CD14-positive monocyte (primary cell): ENCODE data around the gene TCF4. TPM values are rescaled to one million over a fixed set of nuclear protein-coding genes. Genes with fewer than 3 reads are reported as not detected.
"Not testable (repeated sequence)": the region's sequence is repeated elsewhere in the genome, so short reads cannot be mapped to it uniquely, and the experiment has no call there.

ENCODE experiments used
- DNase-seq, 3 donors: peaks; one replicate each; pipeline ENCODE4 v3.0.0-alpha.2; 2011 to 2022
- H2AFZ ChIP-seq: 2 replicates; pipeline ENCODE4 v1.6.0; 2012; ENCODE audit warnings: mild to moderate bottlenecking, low read depth, low read length, inconsistent platforms; ENCODE audit not compliant: insufficient read depth, poor library complexity, severe bottlenecking
- H3K27ac ChIP-seq, 2 donors: 1 replicate in 1 of 2; 2 replicates in 1 of 2; pipeline ENCODE4 v1.5.1; 2012 to 2013; ENCODE audit warnings: low read length in 2 of 2, control low read depth in 1 of 2, inconsistent platforms in 1 of 2, low read depth in 1 of 2, mild to moderate bottlenecking in 1 of 2
- H3K27me3 ChIP-seq, 2 donors: one replicate each; pipeline versions ENCODE4 v1.6.0 to v1.6.1; 2011 to 2013; ENCODE audit warnings: low read length in 2 of 2; ENCODE audit not compliant: control insufficient read depth in 2 of 2, insufficient read depth in 2 of 2
- H3K36me3 ChIP-seq, 2 donors: replicated peaks in 1 of 2; 1 replicate in 1 of 2; 2 replicates in 1 of 2; pipeline versions ENCODE4 v1.5.1 to v1.6.1; 2012 to 2013; ENCODE audit warnings: low read length in 2 of 2, control low read depth in 1 of 2, inconsistent platforms in 1 of 2, mild to moderate bottlenecking in 1 of 2; ENCODE audit not compliant: insufficient read depth in 2 of 2, control insufficient read depth in 1 of 2
- H3K4me1 ChIP-seq, 2 donors: 1 replicate in 1 of 2; 2 replicates in 1 of 2; pipeline versions ENCODE4 v1.5.1 to v1.6.1; 2012 to 2013; ENCODE audit warnings: low read length in 2 of 2, control low read depth in 1 of 2, inconsistent platforms in 1 of 2, mild to moderate bottlenecking in 1 of 2, moderate library complexity in 1 of 2; ENCODE audit not compliant: insufficient read depth in 2 of 2, control insufficient read depth in 1 of 2
- H3K4me2 ChIP-seq: replicated peaks from 2 replicates; pipeline ENCODE3; 2012; ENCODE audit warnings: low read length, moderate library complexity, mild to moderate bottlenecking; ENCODE audit not compliant: poor library complexity, severe bottlenecking; ENCODE audit errors: extremely low read depth
- H3K4me3 ChIP-seq, 3 experiments: fragments of 200-600 bp in 1 of 3; sonication (generic) in 1 of 3; replicated peaks in 1 of 3; 1 replicate in 2 of 3; 2 replicates in 1 of 3; pipeline ENCODE4 v1.5.1; 2011 to 2013; ENCODE audit warnings: low read length in 3 of 3, mild to moderate bottlenecking in 3 of 3, control low read depth in 2 of 3, low read depth in 2 of 3, inconsistent platforms in 1 of 3, moderate library complexity in 1 of 3
- H3K79me2 ChIP-seq: 2 replicates; pipeline ENCODE4 v1.6.0; 2012; ENCODE audit warnings: mild to moderate bottlenecking, control low read depth, inconsistent platforms, low read length, moderate library complexity; ENCODE audit not compliant: insufficient read depth
- H3K9ac ChIP-seq: 2 replicates; pipeline ENCODE4 v1.6.0; 2017; ENCODE audit warnings: low read length, mild to moderate bottlenecking; ENCODE audit not compliant: insufficient read depth, poor library complexity, severe bottlenecking
- H3K9me3 ChIP-seq, 2 donors: replicated peaks in 1 of 2; 1 replicate in 1 of 2; 2 replicates in 1 of 2; pipeline versions ENCODE4 v1.5.1 to v1.6.1; 2012 to 2013; ENCODE audit warnings: low read length in 2 of 2, control low read depth in 1 of 2; ENCODE audit not compliant: control insufficient read depth in 1 of 2, insufficient read depth in 1 of 2
- H4K20me1 ChIP-seq: 2 replicates; pipeline ENCODE4 v1.6.0; 2012; ENCODE audit warnings: mild to moderate bottlenecking, low read length, control low read depth, moderate library complexity; ENCODE audit not compliant: insufficient read depth
- H3K27ac Mint-ChIP-seq, 7 donors: one replicate each; pipeline ENCODE4 v1.8.0; 2020; ENCODE audit warnings: mild to moderate bottlenecking in 7 of 7, mixed read lengths in 7 of 7, moderate library complexity in 6 of 7, inconsistent platforms in 2 of 7
- H3K27me3 Mint-ChIP-seq, 3 donors: one replicate each; pipeline ENCODE4 v1.8.0; 2021 to 2022; ENCODE audit warnings: low read depth in 3 of 3, mild to moderate bottlenecking in 3 of 3, mixed read lengths in 3 of 3, moderate library complexity in 3 of 3, inconsistent platforms in 1 of 3
- H3K36me3 Mint-ChIP-seq, 2 donors: one replicate each; pipeline ENCODE4 v1.8.0; 2020; ENCODE audit warnings: mixed read lengths in 2 of 2, inconsistent platforms in 1 of 2, mild to moderate bottlenecking in 1 of 2
- H3K4me1 Mint-ChIP-seq: one replicate; pipeline ENCODE4 v1.8.0; 2020; ENCODE audit warnings: mild to moderate bottlenecking, mixed read lengths
- H3K4me3 Mint-ChIP-seq, 2 donors: one replicate each; pipeline ENCODE4 v1.8.0; 2020; ENCODE audit warnings: mild to moderate bottlenecking in 2 of 2, mixed read lengths in 2 of 2, moderate library complexity in 1 of 2
- H3K9me3 Mint-ChIP-seq, 7 donors: one replicate each; pipeline ENCODE4 v1.8.0; 2020 to 2022; ENCODE audit warnings: mixed read lengths in 7 of 7, mild to moderate bottlenecking in 6 of 7, moderate library complexity in 6 of 7, inconsistent platforms in 2 of 7
- WGBS: methylation state at CpG from one replicate; pipeline ENCODE4 v1.1.5; 2013; ENCODE audit warnings: missing lambda C conversion rate; ENCODE audit not compliant: insufficient coverage; 5-methylcytosine and 5-hydroxymethylcytosine counted together
- intact Hi-C, 2 donors: fragments of 100-400 bp; cut with micrococcal nuclease; formaldehyde crosslinking; loops; one replicate each; pipeline versions ENCODE4 v1.15.0 to v1.15.1; 2023
- polyA plus RNA-seq, 3 donors: library from polyadenylated mRNA; depleted of rRNA in 1 of 3; unstranded in 2 of 3; stranded (reverse) in 1 of 3; fragments of 300-500 nt in 2 of 3; fragments of >200 nt in 1 of 3; fragmentation: Illumina TruSeq in 2 of 3; gene quantifications; 1 replicate in 2 of 3; 2 replicates in 1 of 3; pipeline ENCODE4 v1.2.3, GENCODE V29; 2012 to 2021
- TF ChIP-seq, protein P1 (sequence below): fragments of 200-600 bp; IDR thresholded peaks from one replicate; pipeline ENCODE4 v1.8.0; 2022; ENCODE audit warnings: antibody characterized with exemption, mild to moderate bottlenecking

Gene TCF4
- polyA plus RNA-seq, 3 donors = 5.9 to 12.9 (median 10.7) TPM

GRCh38 chr18:55470826-55471225 is 117.2 kb downstream of the TCF4 start:
- Histone ChIP-seq H4K20me1 (no peaks in the 10 kb centered on the region), H3K4me1 (peaks cover 2% of the 10 kb centered on the region in 2 donors), H3K36me3 (no peaks in the 10 kb centered on the region), H3K9me3 (no peaks in the 10 kb centered on the region), H2AFZ (no peak overlapping the region), H3K9ac (no peak overlapping the region), H3K4me3 (no peak overlapping the region), H3K27me3 (no peaks in the 10 kb centered on the region), H3K27ac (no peak overlapping the region), H3K79me2 (no peaks in the 10 kb centered on the region), H3K4me2 (no peak overlapping the region)
- peaks cover 0 to 2% (median 0%) of the 10 kb centered on the region in 3 donors for H3K27me3 Mint-ChIP-seq
- H3K4me1 Mint-ChIP-seq = peaks cover 1% of the 10 kb centered on the region
- 100% methylated on average over 1 of the region's 4 CpGs for WGBS
- no peaks in the 10 kb centered on the region for H3K9me3 Mint-ChIP-seq
- H3K36me3 Mint-ChIP-seq = no peaks in the 10 kb centered on the region
- DNase-seq = no peak
- no peak overlapping the region for H3K4me3 Mint-ChIP-seq
- intact Hi-C loops = no loop called here
- no peak overlapping the region for H3K27ac Mint-ChIP-seq
- TF ChIP-seq, protein P1, sequence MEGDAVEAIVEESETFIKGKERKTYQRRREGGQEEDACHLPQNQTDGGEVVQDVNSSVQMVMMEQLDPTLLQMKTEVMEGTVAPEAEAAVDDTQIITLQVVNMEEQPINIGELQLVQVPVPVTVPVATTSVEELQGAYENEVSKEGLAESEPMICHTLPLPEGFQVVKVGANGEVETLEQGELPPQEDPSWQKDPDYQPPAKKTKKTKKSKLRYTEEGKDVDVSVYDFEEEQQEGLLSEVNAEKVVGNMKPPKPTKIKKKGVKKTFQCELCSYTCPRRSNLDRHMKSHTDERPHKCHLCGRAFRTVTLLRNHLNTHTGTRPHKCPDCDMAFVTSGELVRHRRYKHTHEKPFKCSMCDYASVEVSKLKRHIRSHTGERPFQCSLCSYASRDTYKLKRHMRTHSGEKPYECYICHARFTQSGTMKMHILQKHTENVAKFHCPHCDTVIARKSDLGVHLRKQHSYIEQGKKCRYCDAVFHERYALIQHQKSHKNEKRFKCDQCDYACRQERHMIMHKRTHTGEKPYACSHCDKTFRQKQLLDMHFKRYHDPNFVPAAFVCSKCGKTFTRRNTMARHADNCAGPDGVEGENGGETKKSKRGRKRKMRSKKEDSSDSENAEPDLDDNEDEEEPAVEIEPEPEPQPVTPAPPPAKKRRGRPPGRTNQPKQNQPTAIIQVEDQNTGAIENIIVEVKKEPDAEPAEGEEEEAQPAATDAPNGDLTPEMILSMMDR = no peak

DNA sequence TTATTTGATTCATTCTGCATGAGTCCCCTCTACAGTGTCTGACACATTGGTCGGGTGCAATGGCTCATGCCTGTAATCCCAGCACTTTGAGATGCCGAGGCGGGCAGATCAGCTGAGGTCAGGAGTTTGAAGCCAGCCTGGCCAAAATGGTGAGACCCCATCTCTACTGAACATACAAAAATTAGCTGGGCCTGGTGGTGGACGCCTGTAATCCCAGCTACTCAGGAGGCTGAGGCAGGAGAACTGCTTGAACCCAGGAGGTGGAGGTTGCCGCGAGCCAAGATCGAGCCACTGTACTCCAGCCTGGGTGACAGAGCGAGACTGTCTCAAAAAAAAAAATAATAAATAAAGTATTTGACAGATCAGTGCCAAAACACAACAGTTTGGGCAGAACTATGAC is 118.9 kb downstream of the TCF4 start:
- H3K4me1 ChIP-seq = peaks cover 12 to 16% of the 10 kb centered on the region in 2 donors
- H3K36me3 Mint-ChIP-seq, H3K36me3 ChIP-seq, H2AFZ ChIP-seq, H3K4me3 ChIP-seq, H3K9me3 ChIP-seq, DNase-seq, H3K27ac ChIP-seq, H3K27me3 ChIP-seq, intact Hi-C loops, H4K20me1 ChIP-seq, H3K9me3 Mint-ChIP-seq, H3K4me2 ChIP-seq, H3K79me2 ChIP-seq, H3K4me3 Mint-ChIP-seq, H3K9ac ChIP-seq, H3K27me3 Mint-ChIP-seq: not testable (repeated sequence)
- H3K27ac Mint-ChIP-seq = peak overlapping the region in 1 of 7 donors; percentile 23
- H3K4me1 Mint-ChIP-seq = peaks cover 12% of the 10 kb centered on the region
- WGBS = 94% methylated on average over 3 of the region's 8 CpGs
